GM12878 (cell line): ENCODE results near the gene ZNF827. TPM values are rescaled to one million over a fixed set of nuclear protein-coding genes. Genes with fewer than 3 reads are reported as not detected.
A peak's percentile ranks its signal among the peaks of the same experiment; 100 is the strongest.

Experiments
- BCL11A ChIP-seq: IDR thresholded peaks from 2 replicates; pipeline ENCODE4 v1.6.1; 2011; ENCODE audit warnings: low read depth, low read length
- BHLHE40 ChIP-seq, 2 experiments: fragments of 450-650 bp in 1 of 2; IDR thresholded peaks; 2 replicates each; pipeline ENCODE4 v1.6.1; 2011 to 2017; ENCODE audit warnings: low read depth in 2 of 2, borderline replicate concordance in 1 of 2, improper control_type of control experiment in 1 of 2, low read length in 1 of 2, mild to moderate bottlenecking in 1 of 2
- CHD4 ChIP-seq: fragments of 200-600 bp; sonication (generic); IDR thresholded peaks from 2 replicates; pipeline ENCODE4 v1.6.1; 2016; ENCODE audit warnings: mild to moderate bottlenecking
- CREB1 ChIP-seq: IDR thresholded peaks from 2 replicates; pipeline ENCODE4 v1.6.1; 2012; ENCODE audit warnings: low read depth, mild to moderate bottlenecking, inconsistent platforms
- IRF4 ChIP-seq: IDR thresholded peaks from 2 replicates; pipeline ENCODE4 v1.6.1; 2011; ENCODE audit warnings: low read depth, low read length
- MYC ChIP-seq: IDR thresholded peaks from 2 replicates; pipeline ENCODE4 v1.6.1; 2011; ENCODE audit warnings: mild to moderate bottlenecking, low read length, moderate library complexity, inconsistent platforms; ENCODE audit not compliant: insufficient read depth, insufficient replicate concordance, insufficient read length, severe bottlenecking
- NFIC ChIP-seq: IDR thresholded peaks from 2 replicates; pipeline ENCODE4 v1.6.1; 2012; ENCODE audit warnings: low read depth, mild to moderate bottlenecking, inconsistent platforms, low read length, moderate library complexity
- POU2F2 ChIP-seq: IDR thresholded peaks from 3 replicates; pipeline ENCODE4 v1.6.1; 2011; ENCODE audit warnings: low read depth, mild to moderate bottlenecking, low read length, borderline replicate concordance
- RBBP5 ChIP-seq: fragments of 200-600 bp; sonication (generic); conservative IDR thresholded peaks from 2 replicates; pipeline ENCODE4 v1.6.1; 2016
- RELA ChIP-seq: fragments of 450-650 bp; IDR thresholded peaks from 2 replicates; pipeline ENCODE4 v1.8.0; 2014; ENCODE audit warnings: borderline replicate concordance; ENCODE audit not compliant: partially characterized antibody
- RFX5 ChIP-seq: IDR thresholded peaks from 2 replicates; pipeline ENCODE4 v1.6.1; 2011; ENCODE audit warnings: low read depth, low read length, improper control_type of control experiment
- RUNX3 ChIP-seq: IDR thresholded peaks from 2 replicates; pipeline ENCODE4 v1.6.1; 2012; ENCODE audit warnings: low read length, inconsistent platforms
- TCF3 ChIP-seq: IDR thresholded peaks from 2 replicates; pipeline ENCODE4 v1.6.1; 2012; ENCODE audit warnings: low read depth, mild to moderate bottlenecking, low read length, borderline replicate concordance; ENCODE audit not compliant: insufficient read depth
- ZNF217 ChIP-seq: fragments of 450-650 bp; IDR thresholded peaks from 2 replicates; pipeline ENCODE4 v1.6.1; 2017; ENCODE audit warnings: antibody characterized with exemption, mild to moderate bottlenecking
- polyA plus RNA-seq, 11 experiments: library from polyadenylated mRNA; depleted of rRNA in 4 of 11; unstranded in 6 of 11; stranded (reverse) in 5 of 11; fragments of >200 nt; fragmentation: Nextera tagmentation in 4 of 11; fragmentation: Illumina TruSeq in 1 of 11; extraction: Ambion mirVana in 4 of 11; extraction: Trizol in 1 of 11; gene quantifications; 1 replicate in 1 of 11; 2 replicates in 10 of 11; pipeline versions ENCODE4 v1.2.1 to v1.2.3, GENCODE V29; 2011 to 2016; ENCODE audit warnings: inconsistent platforms in 2 of 11, missing spikeins in 2 of 11, low read depth in 1 of 11
- total RNA-seq, 4 experiments: library from RNA; depleted of rRNA in 3 of 4; stranded (reverse); fragments of >200 nt in 3 of 4; fragmentation: Illumina TruSeq in 1 of 4; extraction: Trizol in 1 of 4; gene quantifications; 2 replicates each; pipeline versions ENCODE4 v1.2.1 to v1.2.3, GENCODE V29; 2013 to 2021
- TF ChIP-seq, protein P1 (sequence below): IDR thresholded peaks from 2 replicates; pipeline ENCODE4 v1.6.1; 2012; ENCODE audit warnings: improper control_type of control experiment, low read depth, low read length; ENCODE audit not compliant: insufficient replicate concordance
- TF ChIP-seq, protein P2 (sequence below): IDR thresholded peaks from 2 replicates; pipeline ENCODE4 v1.6.1; 2012; ENCODE audit warnings: low read depth, low read length, improper control_type of control experiment
- TF ChIP-seq, protein P3 (sequence below): fragments of 450-650 bp; IDR thresholded peaks from 2 replicates; pipeline ENCODE4 v1.6.1; 2016; ENCODE audit warnings: mild to moderate bottlenecking, moderate library complexity, borderline replicate concordance
- TF ChIP-seq, protein P4 (sequence below): fragments of 450-650 bp; IDR thresholded peaks from 2 replicates; pipeline ENCODE4 v1.6.1; 2014; ENCODE audit warnings: mild to moderate bottlenecking

ZNF827 gene
- total and polyA plus RNA-seq, 10 of the 15 experiments (the other 5 are each of a cell fraction or from before 2014, with no cell fraction given), result 3.8 to 31.5 (median 13.6) TPM

DNA sequence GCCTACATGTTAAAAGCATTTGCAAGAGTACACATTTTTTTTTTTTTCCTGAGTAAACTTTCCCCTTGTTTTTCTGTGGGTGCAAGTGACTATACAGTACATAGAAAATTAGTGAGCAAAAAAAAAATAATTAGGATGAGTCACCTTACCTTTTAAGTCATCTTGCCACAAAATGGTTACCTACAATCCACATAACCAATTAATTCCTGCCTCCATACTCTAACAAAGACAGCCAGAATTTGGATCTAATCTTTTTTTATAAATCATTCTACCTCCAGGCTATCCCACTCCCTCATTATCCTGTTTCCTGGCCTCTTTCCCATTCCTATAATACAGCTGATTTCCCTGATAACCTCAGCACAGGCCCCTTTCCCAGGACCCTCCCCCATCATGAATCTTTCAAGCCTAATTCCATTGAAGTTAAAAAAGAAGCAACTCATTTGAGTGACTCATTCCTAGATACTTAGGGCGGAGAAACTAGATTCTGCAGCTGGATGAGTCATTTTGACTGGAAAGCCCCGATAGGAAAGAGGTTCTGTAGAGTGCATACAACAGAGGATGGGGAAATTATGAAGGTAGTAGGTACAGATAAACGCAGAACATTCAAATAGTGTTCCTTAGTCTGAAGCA, 130.5 kb downstream of the ZNF827 start (continued):
- TF ChIP-seq POU2F2 (peak; percentile 82; the same call in 1 of the 3 replicates), TCF3 (peak; percentile 77; the same call in 1 of the 2 replicates), CHD4 (no peak), RFX5 (no peak), RBBP5 (no peak), BCL11A (peak; percentile 97), IRF4 (peak; percentile 96), RUNX3 (peak; percentile 79), NFIC (peak; percentile 100), RELA (peak; percentile 94), BHLHE40 (IDR thresholded peaks at IDR 0.05; ENCODE audit: borderline replicate concordance in 1 of 2, low read depth in 2 of 2, low read length in 1 of 2) (peak in 1 of 2 experiments; percentile 29; a peak in 2 of 4 replicates), CREB1 (peak; percentile 47; the same call in 1 of the 2 replicates), ZNF217 (peak; percentile 59; the same call in 1 of the 2 replicates), MYC (no peak)
- TF ChIP-seq, protein P1, sequence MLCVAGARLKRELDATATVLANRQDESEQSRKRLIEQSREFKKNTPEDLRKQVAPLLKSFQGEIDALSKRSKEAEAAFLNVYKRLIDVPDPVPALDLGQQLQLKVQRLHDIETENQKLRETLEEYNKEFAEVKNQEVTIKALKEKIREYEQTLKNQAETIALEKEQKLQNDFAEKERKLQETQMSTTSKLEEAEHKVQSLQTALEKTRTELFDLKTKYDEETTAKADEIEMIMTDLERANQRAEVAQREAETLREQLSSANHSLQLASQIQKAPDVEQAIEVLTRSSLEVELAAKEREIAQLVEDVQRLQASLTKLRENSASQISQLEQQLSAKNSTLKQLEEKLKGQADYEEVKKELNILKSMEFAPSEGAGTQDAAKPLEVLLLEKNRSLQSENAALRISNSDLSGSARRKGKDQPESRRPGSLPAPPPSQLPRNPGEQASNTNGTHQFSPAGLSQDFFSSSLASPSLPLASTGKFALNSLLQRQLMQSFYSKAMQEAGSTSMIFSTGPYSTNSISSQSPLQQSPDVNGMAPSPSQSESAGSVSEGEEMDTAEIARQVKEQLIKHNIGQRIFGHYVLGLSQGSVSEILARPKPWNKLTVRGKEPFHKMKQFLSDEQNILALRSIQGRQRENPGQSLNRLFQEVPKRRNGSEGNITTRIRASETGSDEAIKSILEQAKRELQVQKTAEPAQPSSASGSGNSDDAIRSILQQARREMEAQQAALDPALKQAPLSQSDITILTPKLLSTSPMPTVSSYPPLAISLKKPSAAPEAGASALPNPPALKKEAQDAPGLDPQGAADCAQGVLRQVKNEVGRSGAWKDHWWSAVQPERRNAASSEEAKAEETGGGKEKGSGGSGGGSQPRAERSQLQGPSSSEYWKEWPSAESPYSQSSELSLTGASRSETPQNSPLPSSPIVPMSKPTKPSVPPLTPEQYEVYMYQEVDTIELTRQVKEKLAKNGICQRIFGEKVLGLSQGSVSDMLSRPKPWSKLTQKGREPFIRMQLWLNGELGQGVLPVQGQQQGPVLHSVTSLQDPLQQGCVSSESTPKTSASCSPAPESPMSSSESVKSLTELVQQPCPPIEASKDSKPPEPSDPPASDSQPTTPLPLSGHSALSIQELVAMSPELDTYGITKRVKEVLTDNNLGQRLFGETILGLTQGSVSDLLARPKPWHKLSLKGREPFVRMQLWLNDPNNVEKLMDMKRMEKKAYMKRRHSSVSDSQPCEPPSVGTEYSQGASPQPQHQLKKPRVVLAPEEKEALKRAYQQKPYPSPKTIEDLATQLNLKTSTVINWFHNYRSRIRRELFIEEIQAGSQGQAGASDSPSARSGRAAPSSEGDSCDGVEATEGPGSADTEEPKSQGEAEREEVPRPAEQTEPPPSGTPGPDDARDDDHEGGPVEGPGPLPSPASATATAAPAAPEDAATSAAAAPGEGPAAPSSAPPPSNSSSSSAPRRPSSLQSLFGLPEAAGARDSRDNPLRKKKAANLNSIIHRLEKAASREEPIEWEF, result no peak
- TF ChIP-seq, protein P2, sequence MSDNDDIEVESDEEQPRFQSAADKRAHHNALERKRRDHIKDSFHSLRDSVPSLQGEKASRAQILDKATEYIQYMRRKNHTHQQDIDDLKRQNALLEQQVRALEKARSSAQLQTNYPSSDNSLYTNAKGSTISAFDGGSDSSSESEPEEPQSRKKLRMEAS, result no peak
- TF ChIP-seq, protein P3, sequence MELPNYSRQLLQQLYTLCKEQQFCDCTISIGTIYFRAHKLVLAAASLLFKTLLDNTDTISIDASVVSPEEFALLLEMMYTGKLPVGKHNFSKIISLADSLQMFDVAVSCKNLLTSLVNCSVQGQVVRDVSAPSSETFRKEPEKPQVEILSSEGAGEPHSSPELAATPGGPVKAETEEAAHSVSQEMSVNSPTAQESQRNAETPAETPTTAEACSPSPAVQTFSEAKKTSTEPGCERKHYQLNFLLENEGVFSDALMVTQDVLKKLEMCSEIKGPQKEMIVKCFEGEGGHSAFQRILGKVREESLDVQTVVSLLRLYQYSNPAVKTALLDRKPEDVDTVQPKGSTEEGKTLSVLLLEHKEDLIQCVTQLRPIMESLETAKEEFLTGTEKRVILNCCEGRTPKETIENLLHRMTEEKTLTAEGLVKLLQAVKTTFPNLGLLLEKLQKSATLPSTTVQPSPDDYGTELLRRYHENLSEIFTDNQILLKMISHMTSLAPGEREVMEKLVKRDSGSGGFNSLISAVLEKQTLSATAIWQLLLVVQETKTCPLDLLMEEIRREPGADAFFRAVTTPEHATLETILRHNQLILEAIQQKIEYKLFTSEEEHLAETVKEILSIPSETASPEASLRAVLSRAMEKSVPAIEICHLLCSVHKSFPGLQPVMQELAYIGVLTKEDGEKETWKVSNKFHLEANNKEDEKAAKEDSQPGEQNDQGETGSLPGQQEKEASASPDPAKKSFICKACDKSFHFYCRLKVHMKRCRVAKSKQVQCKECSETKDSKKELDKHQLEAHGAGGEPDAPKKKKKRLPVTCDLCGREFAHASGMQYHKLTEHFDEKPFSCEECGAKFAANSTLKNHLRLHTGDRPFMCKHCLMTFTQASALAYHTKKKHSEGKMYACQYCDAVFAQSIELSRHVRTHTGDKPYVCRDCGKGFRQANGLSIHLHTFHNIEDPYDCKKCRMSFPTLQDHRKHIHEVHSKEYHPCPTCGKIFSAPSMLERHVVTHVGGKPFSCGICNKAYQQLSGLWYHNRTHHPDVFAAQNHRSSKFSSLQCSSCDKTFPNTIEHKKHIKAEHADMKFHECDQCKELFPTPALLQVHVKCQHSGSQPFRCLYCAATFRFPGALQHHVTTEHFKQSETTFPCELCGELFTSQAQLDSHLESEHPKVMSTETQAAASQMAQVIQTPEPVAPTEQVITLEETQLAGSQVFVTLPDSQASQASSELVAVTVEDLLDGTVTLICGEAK, result no peak
- TF ChIP-seq, protein P4, sequence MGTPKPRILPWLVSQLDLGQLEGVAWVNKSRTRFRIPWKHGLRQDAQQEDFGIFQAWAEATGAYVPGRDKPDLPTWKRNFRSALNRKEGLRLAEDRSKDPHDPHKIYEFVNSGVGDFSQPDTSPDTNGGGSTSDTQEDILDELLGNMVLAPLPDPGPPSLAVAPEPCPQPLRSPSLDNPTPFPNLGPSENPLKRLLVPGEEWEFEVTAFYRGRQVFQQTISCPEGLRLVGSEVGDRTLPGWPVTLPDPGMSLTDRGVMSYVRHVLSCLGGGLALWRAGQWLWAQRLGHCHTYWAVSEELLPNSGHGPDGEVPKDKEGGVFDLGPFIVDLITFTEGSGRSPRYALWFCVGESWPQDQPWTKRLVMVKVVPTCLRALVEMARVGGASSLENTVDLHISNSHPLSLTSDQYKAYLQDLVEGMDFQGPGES, result no peak
